Endothelial cell of umbilical vein (primary cell): ENCODE measurements around the gene ATP6V0A4. TPM values are rescaled to one million over a fixed set of nuclear protein-coding genes. Genes with fewer than 3 reads are reported as not detected.

Experiments used
- BruUV-seq: library from RNA; stranded (reverse); fragments of 400-500 nt; replicated peaks from 2 replicates; lab custom pipeline; 2021; lab: Mats Ljungman, UMichigan
- CTCF ChIA-PET: fragments of 300-600, 350-600 bp; sonication (Branson Sonifier 250); formaldehyde crosslinking; loops from one replicate; lab custom pipeline; 2021; ENCODE audit warnings: antibody characterized with exemption, inconsistent platforms; lab: Charles Lee
- POLR2A ChIA-PET: fragments of 300-600, 350-600 bp; sonication (Branson Sonifier 250); formaldehyde crosslinking; loops from one replicate; lab custom pipeline; 2021; ENCODE audit warnings: antibody characterized with exemption, inconsistent platforms; lab: Charles Lee
- DNase-seq: peaks from one replicate; pipeline ENCODE4 v3.0.0-alpha.2; 2011; ENCODE audit warnings: low read depth, low spot score
- FAIRE-seq: peaks from 2 replicates; lab custom pipeline; 2011; peaks lifted over from hg19 to GRCh38; lab: Jason Lieb, UNC
- H2AFZ ChIP-seq: 2 replicates; pipeline ENCODE4 v1.6.0; 2012; ENCODE audit warnings: low read depth, low read length, control low read depth, inconsistent platforms
- H3K27ac ChIP-seq: 2 replicates; pipeline ENCODE4 v1.5.1; 2011; ENCODE audit warnings: low read depth, mild to moderate bottlenecking, control low read depth, low read length, moderate library complexity; ENCODE audit not compliant: insufficient read depth
- H3K27me3 ChIP-seq, 2 experiments: 2 replicates each; pipeline versions ENCODE4 v1.6.0 to v1.6.1; 2011; ENCODE audit warnings: low read length in 2 of 2, mixed read lengths in 1 of 2; ENCODE audit not compliant: control insufficient read depth in 2 of 2, insufficient read depth in 2 of 2
- H3K36me3 ChIP-seq, 2 experiments: 2 replicates in 1 of 2; 3 replicates in 1 of 2; pipeline ENCODE4 v1.5.1; 2011; ENCODE audit warnings: low read length in 2 of 2, mild to moderate bottlenecking in 1 of 2, moderate library complexity in 1 of 2; ENCODE audit not compliant: control insufficient read depth in 2 of 2, insufficient read depth in 2 of 2; ENCODE audit errors: extremely low read depth in 1 of 2
- H3K4me1 ChIP-seq: 3 replicates; pipeline ENCODE4 v1.5.1; 2011; ENCODE audit warnings: mild to moderate bottlenecking, low read length; ENCODE audit not compliant: control insufficient read depth, insufficient read depth; ENCODE audit errors: extremely low read depth
- H3K4me2 ChIP-seq: 2 replicates; pipeline ENCODE4 v1.6.1; 2011; ENCODE audit warnings: low read length, control low read depth, mixed read lengths; ENCODE audit not compliant: insufficient read depth
- H3K4me3 ChIP-seq, 3 experiments: fragments of 200-600 bp in 1 of 3; sonication (generic), shearing (Covaris generic) in 1 of 3; replicated peaks in 1 of 3; 2 replicates each; pipeline ENCODE4 v1.5.1; 2011 to 2016; ENCODE audit warnings: control low read depth in 3 of 3, low read length in 3 of 3, mild to moderate bottlenecking in 2 of 3, inconsistent platforms in 1 of 3, low read depth in 1 of 3, moderate library complexity in 1 of 3; ENCODE audit not compliant: insufficient read depth in 1 of 3
- H3K79me2 ChIP-seq: 2 replicates; pipeline ENCODE4 v1.6.0; 2012; ENCODE audit warnings: low read length, inconsistent platforms; ENCODE audit not compliant: control insufficient read depth, insufficient read depth
- H3K9ac ChIP-seq: replicated peaks from 2 replicates; pipeline ENCODE3; 2011; ENCODE audit warnings: low read length, control low read depth; ENCODE audit not compliant: insufficient read depth; ENCODE audit errors: extremely low read depth
- H3K9me1 ChIP-seq: replicated peaks from 3 replicates; pipeline ENCODE4 v1.6.0; 2011; ENCODE audit warnings: mild to moderate bottlenecking, low read length; ENCODE audit not compliant: control insufficient read depth, insufficient read depth; ENCODE audit errors: extremely low read depth
- H3K9me3 ChIP-seq: replicated peaks from 2 replicates; pipeline ENCODE4 v1.5.1; 2012; ENCODE audit warnings: low read length, inconsistent platforms; ENCODE audit not compliant: control insufficient read depth, insufficient read depth
- H4K20me1 ChIP-seq: replicated peaks from 2 replicates; pipeline ENCODE3; 2011; ENCODE audit warnings: mild to moderate bottlenecking, low read length; ENCODE audit not compliant: control insufficient read depth, insufficient read depth; ENCODE audit errors: extremely low read depth
- CTCF ChIP-seq, 2 donors: IDR thresholded peaks; 1 replicate in 1 of 2; 2 replicates in 1 of 2; pipeline ENCODE4 v1.5.1; 2011; ENCODE audit warnings: low read length in 2 of 2, mild to moderate bottlenecking in 2 of 2, moderate library complexity in 2 of 2, control low read depth in 1 of 2, inconsistent platforms in 1 of 2, low read depth in 1 of 2; ENCODE audit not compliant: insufficient read depth in 1 of 2; ENCODE audit errors: extremely low read depth in 1 of 2
- EZH2 ChIP-seq: IDR thresholded peaks from 2 replicates; pipeline ENCODE4 v1.6.1; 2012; ENCODE audit warnings: borderline replicate concordance, low read depth, mild to moderate bottlenecking, moderate library complexity, low read length, inconsistent platforms; ENCODE audit not compliant: severe bottlenecking
- FOS ChIP-seq: IDR thresholded peaks from 2 replicates; pipeline ENCODE4 v1.6.1; 2011; ENCODE audit warnings: mild to moderate bottlenecking, low read length, moderate library complexity, borderline replicate concordance; ENCODE audit not compliant: insufficient read depth
- GATA2 ChIP-seq: IDR thresholded peaks from 2 replicates; pipeline ENCODE4 v1.7.0; 2011; ENCODE audit warnings: low read depth, mild to moderate bottlenecking, moderate library complexity, mixed read lengths, low read length; ENCODE audit not compliant: insufficient read length, insufficient read depth
- JUN ChIP-seq: IDR thresholded peaks from 2 replicates; pipeline ENCODE4 v1.6.1; 2011; ENCODE audit warnings: borderline replicate concordance, low read depth; ENCODE audit not compliant: insufficient read length, insufficient read depth
- MAX ChIP-seq: IDR thresholded peaks from 2 replicates; pipeline ENCODE4 v1.6.1; 2011; ENCODE audit not compliant: insufficient read depth, insufficient read length
- MYC ChIP-seq: IDR thresholded peaks from one replicate; pipeline ENCODE4 v1.6.1; 2011; ENCODE audit warnings: mild to moderate bottlenecking, low read depth, low read length
- POLR2A ChIP-seq: IDR thresholded peaks from 2 replicates; pipeline ENCODE4 v1.6.1; 2012; ENCODE audit warnings: low read depth, mild to moderate bottlenecking, control low read depth, low read length
- POLR2AphosphoS5 ChIP-seq: IDR thresholded peaks from 2 replicates; pipeline ENCODE4 v1.6.1; 2012; ENCODE audit warnings: low read depth, mild to moderate bottlenecking, control low read depth, low read length, moderate library complexity; ENCODE audit not compliant: insufficient read depth
- dilution Hi-C: fragments of 300-500 bp; cut with MboI; formaldehyde crosslinking; loops from one replicate; pipeline ENCODE4 v1.15.0; 2019; ENCODE audit warnings: low sequenced_read_pairs; ENCODE audit not compliant: extremely low pct_ligation_motif_present
- intact Hi-C: fragments of 100-400 bp; cut with micrococcal nuclease; formaldehyde crosslinking; loops from one replicate; pipeline ENCODE4 v1.10.0; 2022
- polyA plus RNA-seq, 4 experiments: library from polyadenylated mRNA; depleted of rRNA in 3 of 4; stranded (reverse) in 3 of 4; unstranded in 1 of 4; fragments of >200 nt; gene quantifications; 2 replicates each; pipeline versions ENCODE4 v1.2.1 to v1.2.3, GENCODE V29; 2011 to 2012; ENCODE audit warnings: missing spikeins in 1 of 4
- total RNA-seq: library from RNA; stranded (reverse); gene quantifications from 2 replicates; pipeline ENCODE4 v1.2.3, GENCODE V29; 2021

ATP6V0A4 gene
- total and polyA plus RNA-seq, 2 donors (not counting 3 experiments of a cell fraction or from before 2014, with no cell fraction given) = 0.07 to 0.24 TPM

DNA sequence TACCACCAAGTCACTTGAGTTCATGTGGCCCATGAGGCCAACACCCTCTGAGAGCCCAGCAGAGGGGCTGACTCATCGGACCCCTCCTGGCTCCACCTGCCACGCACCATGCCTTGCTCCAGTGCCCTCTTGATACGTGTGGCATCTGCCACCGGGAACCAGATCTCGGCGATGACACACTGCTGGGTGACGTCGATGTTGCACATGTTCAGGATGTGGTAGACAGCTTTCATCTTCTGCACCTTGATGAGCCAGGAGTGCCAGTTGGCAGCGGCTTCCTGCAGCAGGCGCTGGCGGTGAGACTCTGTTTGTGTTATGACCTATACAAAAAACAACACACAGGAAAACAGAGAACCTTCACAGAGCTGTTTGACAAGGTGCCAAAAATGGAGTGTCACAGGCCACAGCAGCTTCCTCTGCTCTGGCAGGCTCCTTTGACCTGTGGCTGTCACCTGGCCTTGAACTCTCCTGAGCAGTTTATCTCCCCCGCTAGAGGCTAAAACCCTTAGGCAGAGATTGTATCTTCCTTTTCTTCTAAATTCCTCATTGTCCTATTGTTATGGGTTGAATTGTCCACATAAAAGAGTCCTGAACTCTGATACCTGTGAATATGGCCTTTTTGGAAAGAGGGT lies 45.4 kb downstream of the ATP6V0A4 start:
- TF ChIP-seq MYC (no peak), FOS (no peak), POLR2AphosphoS5 (no peak), POLR2A (no peak), MAX (no peak), GATA2 (no peak), JUN (no peak), CTCF (IDR thresholded peaks at IDR 0.05; ENCODE audit: extremely low read depth in 1 of 2, insufficient read depth in 1 of 2, low read depth in 1 of 2, low read length in 2 of 2) (no peak), EZH2 (no peak)
- H3K9me3 ChIP-seq = no peaks in the 10 kb centered on the region
- no peaks in the 10 kb centered on the region for H3K79me2 ChIP-seq
- no peaks in the 10 kb centered on the region for H3K36me3 ChIP-seq
- H3K4me3 ChIP-seq = no peak overlapping the region
- no TSS peak for BruUV-seq
- no peaks in the 10 kb centered on the region for H3K9me1 ChIP-seq
- DNase-seq (no peak), FAIRE-seq (no peak)
- no peak overlapping the region for H3K27ac ChIP-seq
- CTCF ChIA-PET = no interaction called here
- no peaks in the 10 kb centered on the region for H3K27me3 ChIP-seq
- no peak overlapping the region for H3K4me2 ChIP-seq
- no peak overlapping the region for H2AFZ ChIP-seq
- POLR2A ChIA-PET = no interaction called here
- no peaks in the 10 kb centered on the region for H3K4me1 ChIP-seq
- no peak overlapping the region for H3K9ac ChIP-seq
- no peaks in the 10 kb centered on the region for H4K20me1 ChIP-seq
- intact Hi-C loops (no loop called here), dilution Hi-C loops (no loop called here)
